GM12878 (cell line): ENCODE data around the gene ANXA9. TPM values are rescaled to one million over a fixed set of nuclear protein-coding genes. Genes with fewer than 3 reads are reported as not detected.
A peak's percentile ranks its signal among the peaks of the same experiment; 100 is the strongest.

Experiments used
- ATAC-seq: fragments of 200-7000 bp; cut with Tn5 transposase; 3 replicates; pipeline ENCODE4 v1.9.1; 2020; ENCODE audit warnings: mild to moderate bottlenecking, moderate library complexity
- BruUV-seq: library from RNA; stranded (reverse); fragments of 400-500 nt; replicated peaks from 2 replicates; lab custom pipeline; 2021; lab: Mats Ljungman, UMichigan
- CTCF ChIA-PET: fragments of 300-600 bp; sonication (Branson Sonifier 250); formaldehyde crosslinking; extraction: SDS; loops from one replicate; lab custom pipeline; 2021; ENCODE audit warnings: inconsistent platforms; lab: Yijun Ruan, JAX
- POLR2A ChIA-PET: fragments of 350-600 bp; formaldehyde crosslinking; extraction: SDS; loops from one replicate; lab custom pipeline; 2021; ENCODE audit warnings: inconsistent platforms; lab: Charles Lee
- RAD21 ChIA-PET: fragments of 300-600 bp; sonication (Branson Sonifier 250); formaldehyde crosslinking; loops from one replicate; lab custom pipeline; 2023; ENCODE audit warnings: antibody characterized with exemption; ENCODE audit not compliant: unreplicated experiment; lab: Charles Lee
- SMC1A ChIA-PET: fragments of 300-600 bp; sonication (Branson Sonifier 250); formaldehyde crosslinking; loops from one replicate; lab custom pipeline; 2023; ENCODE audit not compliant: unreplicated experiment, uncharacterized antibody; lab: Charles Lee
- DNase-seq: peaks from one replicate; pipeline ENCODE4 v3.0.0-alpha.2; 2011; ENCODE audit warnings: low read depth, low spot score
- FAIRE-seq: peaks from 3 replicates; lab custom pipeline; 2011; peaks lifted over from hg19 to GRCh38; lab: Jason Lieb, UNC
- H2AFZ ChIP-seq: 2 replicates; pipeline ENCODE4 v1.6.0; 2011; ENCODE audit warnings: low read depth, low read length, control low read depth; ENCODE audit not compliant: control insufficient read depth
- H3K27ac ChIP-seq: 2 replicates; pipeline ENCODE4 v1.5.1; 2011; ENCODE audit warnings: control low read depth; ENCODE audit not compliant: control insufficient read depth, insufficient read depth
- H3K27me3 ChIP-seq, 2 experiments: replicated peaks in 1 of 2; 2 replicates each; pipeline versions ENCODE4 v1.6.0 to v1.6.1; 2011; ENCODE audit warnings: low read length in 1 of 2; ENCODE audit not compliant: control insufficient read depth in 2 of 2, insufficient read depth in 2 of 2
- H3K36me3 ChIP-seq, 2 experiments: 2 replicates each; pipeline ENCODE4 v1.5.1; 2011; ENCODE audit warnings: low read length in 1 of 2; ENCODE audit not compliant: control insufficient read depth in 2 of 2, insufficient read depth in 2 of 2
- H3K4me1 ChIP-seq: 2 replicates; pipeline ENCODE4 v1.6.1; 2011; ENCODE audit warnings: mild to moderate bottlenecking, low read length, moderate library complexity, mixed read lengths; ENCODE audit not compliant: control insufficient read depth, insufficient read depth
- H3K4me2 ChIP-seq: 2 replicates; pipeline ENCODE4 v1.6.0; 2011; ENCODE audit warnings: control low read depth; ENCODE audit not compliant: control insufficient read depth, insufficient read depth
- H3K4me3 ChIP-seq: fragments of 200-600 bp; sonication (generic); 2 replicates; pipeline ENCODE4 v1.5.1; 2016
- H3K79me2 ChIP-seq: 2 replicates; pipeline ENCODE4 v1.6.0; 2011; ENCODE audit warnings: low read length; ENCODE audit not compliant: control insufficient read depth, insufficient read depth
- H3K9ac ChIP-seq: 2 replicates; pipeline ENCODE4 v1.8.0; 2011; ENCODE audit warnings: low read length, control low read depth, mixed read lengths; ENCODE audit not compliant: control insufficient read depth, insufficient read depth
- H3K9me3 ChIP-seq: replicated peaks from 3 replicates; pipeline ENCODE4 v1.5.1; 2011; ENCODE audit warnings: mild to moderate bottlenecking, low read length; ENCODE audit not compliant: control insufficient read depth, insufficient read depth
- H4K20me1 ChIP-seq: 2 replicates; pipeline ENCODE4 v1.6.0; 2011; ENCODE audit not compliant: control insufficient read depth, insufficient read depth
- ASH2L ChIP-seq: fragments of 300-600, 200-600 bp; sonication (generic); IDR thresholded peaks from 2 replicates; pipeline ENCODE4 v1.6.1; 2017; ENCODE audit warnings: low read depth, mild to moderate bottlenecking, borderline replicate concordance
- BACH1 ChIP-seq: fragments of 450-650 bp; IDR thresholded peaks from 2 replicates; pipeline ENCODE4 v1.6.1; 2017; ENCODE audit warnings: mild to moderate bottlenecking, borderline replicate concordance
- MAX ChIP-seq: IDR thresholded peaks from 2 replicates; pipeline ENCODE4 v1.6.1; 2012; ENCODE audit warnings: low read depth, low read length, improper control_type of control experiment
- WGBS: methylation state at CpG from one replicate; pipeline ENCODE4 v1.1.6; 2016; ENCODE audit warnings: low lambda C conversion rate; ENCODE audit not compliant: insufficient replicate concordance, insufficient coverage; ENCODE audit errors: missing lambda C conversion rate; 5-methylcytosine and 5-hydroxymethylcytosine counted together
- in situ Hi-C: fragments of 300-500 bp; cut with MboI; formaldehyde crosslinking; loops from 9 replicates; pipeline ENCODE4 v1.14.3; 2018; ENCODE audit warnings: mixed read lengths
- intact Hi-C: fragments of 100-400 bp; cut with micrococcal nuclease; formaldehyde crosslinking; loops from one replicate; pipeline ENCODE4 v1.14.2; 2022; ENCODE audit not compliant: unreplicated experiment
- polyA plus RNA-seq, 11 experiments: library from polyadenylated mRNA; depleted of rRNA in 4 of 11; unstranded in 6 of 11; stranded (reverse) in 5 of 11; fragments of >200 nt; fragmentation: Nextera tagmentation in 4 of 11; fragmentation: Illumina TruSeq in 1 of 11; extraction: Ambion mirVana in 4 of 11; extraction: Trizol in 1 of 11; gene quantifications; 1 replicate in 1 of 11; 2 replicates in 10 of 11; pipeline versions ENCODE4 v1.2.1 to v1.2.3, GENCODE V29; 2011 to 2016; ENCODE audit warnings: inconsistent platforms in 2 of 11, missing spikeins in 2 of 11, low read depth in 1 of 11
- total RNA-seq, 4 experiments: library from RNA; depleted of rRNA in 3 of 4; stranded (reverse); fragments of >200 nt in 3 of 4; fragmentation: Illumina TruSeq in 1 of 4; extraction: Trizol in 1 of 4; gene quantifications; 2 replicates each; pipeline versions ENCODE4 v1.2.1 to v1.2.3, GENCODE V29; 2013 to 2021
- TF ChIP-seq, protein P1 (sequence below): IDR thresholded peaks from 2 replicates; pipeline ENCODE4 v1.6.1; 2011; ENCODE audit warnings: borderline replicate concordance, low read depth, mild to moderate bottlenecking, moderate library complexity, low read length; ENCODE audit not compliant: insufficient read depth, poor library complexity, severe bottlenecking

ANXA9 gene
- total and polyA plus RNA-seq, 10 of the 15 experiments (the other 5 are each of a cell fraction or from before 2014, with no cell fraction given): 0.04 to 0.43 (median 0.18) TPM; not detected in 4

DNA sequence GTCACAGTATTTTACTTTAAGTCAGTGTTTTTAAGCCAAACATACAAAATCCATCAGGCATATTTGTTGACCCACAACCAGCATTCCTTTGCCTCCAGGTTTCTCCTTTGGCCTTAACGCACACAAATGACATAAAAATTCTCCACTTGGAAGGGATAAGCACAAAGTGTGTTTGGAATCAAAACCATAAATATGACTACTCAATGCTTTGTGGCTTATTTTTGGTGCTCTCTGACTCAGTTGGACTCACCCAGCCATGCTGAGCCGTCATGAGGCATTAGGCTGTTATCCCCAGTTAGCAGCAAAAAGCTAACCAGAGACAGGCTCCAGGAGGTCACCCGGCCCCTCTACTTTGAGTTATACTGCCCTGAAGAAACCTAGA lies 27.1 kb downstream of the ANXA9 start:
- no peaks in the 10 kb centered on the region for H3K36me3 ChIP-seq
- ChIA-PET RAD21 (interaction anchor here (0.9 kb wide), 1 partner anchor 91 kb away, joined by 3 read pairs; no protein-coding TSS in a partner anchor), SMC1A (interaction anchor here (0.6 to 1.0 kb wide), 2 partner anchors 49 to 91 kb away, joined by 3 read pairs; no protein-coding TSS in a partner anchor), CTCF (interaction anchor here (0.6 to 1.9 kb wide), 4 partner anchors 13 to 147 kb away, joined by 3 to 4 read pairs (median 4); partner anchors contain the start of gene TNFAIP8L2), POLR2A (interaction anchor here (0.5 to 1.7 kb wide), 2 partner anchors 49 to 120 kb away, joined by 3 to 5 read pairs; no protein-coding TSS in a partner anchor)
- H3K4me1 ChIP-seq: peaks cover 7% of the 10 kb centered on the region
- ATAC-seq: no peak
- H3K27me3 ChIP-seq: no peaks in the 10 kb centered on the region
- BruUV-seq: no TSS peak
- FAIRE-seq: no peak
- H3K9ac ChIP-seq: peak overlapping the region; percentile 89
- H3K4me2 ChIP-seq: peak overlapping the region; percentile 99
- peak overlapping the region; percentile 98 for H2AFZ ChIP-seq
- intact Hi-C loops: no loop called here
- H3K79me2 ChIP-seq: peaks cover 16% of the 10 kb centered on the region
- no peak for DNase-seq
- H3K4me3 ChIP-seq: peak overlapping the region; percentile 90
- TF ChIP-seq, protein P1, sequence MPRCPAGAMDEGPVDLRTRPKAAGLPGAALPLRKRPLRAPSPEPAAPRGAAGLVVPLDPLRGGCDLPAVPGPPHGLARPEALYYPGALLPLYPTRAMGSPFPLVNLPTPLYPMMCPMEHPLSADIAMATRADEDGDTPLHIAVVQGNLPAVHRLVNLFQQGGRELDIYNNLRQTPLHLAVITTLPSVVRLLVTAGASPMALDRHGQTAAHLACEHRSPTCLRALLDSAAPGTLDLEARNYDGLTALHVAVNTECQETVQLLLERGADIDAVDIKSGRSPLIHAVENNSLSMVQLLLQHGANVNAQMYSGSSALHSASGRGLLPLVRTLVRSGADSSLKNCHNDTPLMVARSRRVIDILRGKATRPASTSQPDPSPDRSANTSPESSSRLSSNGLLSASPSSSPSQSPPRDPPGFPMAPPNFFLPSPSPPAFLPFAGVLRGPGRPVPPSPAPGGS: peak; percentile 78
- TF ChIP-seq MAX (no peak), ASH2L (no peak), BACH1 (no peak)
- H3K27ac ChIP-seq: peak overlapping the region; percentile 90; the same call in 1 of the 2 replicates
- H4K20me1 ChIP-seq: no peaks in the 10 kb centered on the region
- WGBS: 60% methylated on average over 3 of the region's 3 CpGs
- in situ Hi-C loops: no loop called here
- H3K9me3 ChIP-seq: no peaks in the 10 kb centered on the region
